Measurements from ENCODE around the gene FASN.

FASN gene

DNA sequence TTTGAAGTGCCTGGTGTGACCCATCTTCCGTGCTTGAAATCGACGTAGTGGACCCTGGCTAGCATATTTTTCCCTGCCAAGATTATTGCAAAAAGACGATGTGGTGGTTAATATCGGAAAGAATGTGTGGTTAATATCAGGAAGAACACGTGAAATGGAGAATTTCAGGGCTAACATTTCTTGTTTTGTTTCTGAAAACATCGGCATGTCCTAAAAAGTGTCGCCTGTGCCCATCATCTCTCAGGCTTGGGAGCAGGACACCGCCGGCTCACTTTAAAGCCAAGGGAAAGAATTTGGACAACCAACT lies 60.2 kb downstream of the FASN start:
- no peak for DNase-seq (ENCODE audit: insufficient read length)
- no peak for FAIRE-seq
- TF ChIP-seq POLR2AphosphoS5 (IDR thresholded peaks at IDR 0.05; ENCODE audit: low read depth, low read length) (no peak), POLR2A (IDR thresholded peaks at IDR 0.05; ENCODE audit: low read depth, low read length) (no peak), TAF1 (IDR thresholded peaks at IDR 0.05; ENCODE audit: borderline replicate concordance, low read depth, low read length) (no peak)

DNA sequence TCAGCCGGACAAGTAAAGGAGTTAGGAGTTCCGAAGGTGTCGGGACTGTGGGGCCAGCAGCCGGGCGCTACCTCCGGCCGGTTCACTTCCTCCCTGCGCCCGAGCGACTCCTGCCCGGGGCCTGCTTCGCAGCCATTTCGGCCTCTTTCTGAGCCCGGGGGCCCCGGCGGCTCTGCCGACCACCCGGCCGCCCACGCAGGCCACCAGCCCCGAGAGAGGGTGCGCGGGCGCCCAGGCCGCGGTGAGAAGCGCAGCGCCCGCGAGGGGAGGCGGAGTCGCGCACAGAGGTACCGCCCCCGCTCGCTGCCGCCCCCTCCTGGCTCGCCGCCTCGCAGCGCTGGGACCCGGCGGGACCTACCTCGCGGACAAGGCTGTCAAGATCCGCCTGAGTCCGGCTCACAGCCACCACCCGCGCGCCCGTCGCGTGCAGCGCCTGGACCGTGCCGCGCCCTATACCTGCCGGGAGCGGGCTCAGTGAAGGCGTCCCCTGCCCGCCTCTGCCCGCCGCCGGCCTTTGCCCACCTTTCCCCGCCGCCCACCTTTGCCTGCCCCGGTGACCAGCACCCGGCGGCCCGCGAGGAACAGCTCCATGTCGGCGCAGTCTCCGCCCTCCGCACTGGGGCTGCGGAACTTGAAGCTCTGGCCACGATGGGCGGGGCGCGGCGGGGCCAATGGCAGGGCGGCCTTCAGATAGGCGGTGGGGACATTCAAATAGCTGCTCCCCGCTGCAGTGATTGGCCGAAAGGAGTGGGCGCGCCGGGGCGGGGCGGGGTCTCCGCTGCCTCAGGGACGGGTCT lies 60.7 kb downstream of the FASN start, which contains the start of gene DCXR:
TSS of gene DCXR (minus strand) at position 606 of the 797 bp plus-strand sequence. CDS start at position 591, 15 bp downstream.
- peak; percentile 92; the same call in 1 of the 2 replicates for TF ChIP-seq POLR2A (IDR thresholded peaks at IDR 0.05; ENCODE audit: low read depth, low read length)
- peak; percentile 91 for TF ChIP-seq POLR2AphosphoS5 (IDR thresholded peaks at IDR 0.05; ENCODE audit: low read depth, low read length)
- TF ChIP-seq TAF1 (IDR thresholded peaks at IDR 0.05; ENCODE audit: borderline replicate concordance, low read depth, low read length), result no peak
- FAIRE-seq, result peak; percentile 99
- peak; percentile 98 for DNase-seq (ENCODE audit: insufficient read length)

DNA sequence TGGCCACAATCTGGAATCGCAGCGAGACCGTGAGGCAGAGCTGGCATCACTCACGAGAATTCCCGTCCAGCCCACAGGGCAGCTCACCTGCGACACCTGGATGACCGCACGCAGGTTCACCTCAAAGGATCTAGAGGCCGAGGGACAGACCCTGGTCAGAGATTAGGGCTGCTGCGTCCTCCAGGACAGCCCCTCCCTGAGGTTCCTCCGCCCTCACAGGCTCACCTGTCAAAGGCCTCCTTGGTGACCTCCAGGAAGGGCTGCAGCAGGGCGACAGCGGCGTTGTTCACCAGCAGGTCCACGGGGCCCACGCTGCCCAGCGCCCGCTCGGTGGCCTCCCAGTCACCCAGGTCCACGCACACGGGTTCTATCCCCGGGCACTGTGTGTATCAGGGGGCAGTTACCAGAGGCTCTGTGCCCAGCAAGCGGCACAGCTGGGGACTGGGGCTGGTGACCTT lies 61.4 kb downstream of the FASN start:
- FAIRE-seq (no peak), DNase-seq (ENCODE audit: insufficient read length) (no peak)
- TF ChIP-seq POLR2A (IDR thresholded peaks at IDR 0.05; ENCODE audit: low read depth, low read length) (no peak), POLR2AphosphoS5 (IDR thresholded peaks at IDR 0.05; ENCODE audit: low read depth, low read length) (no peak), TAF1 (IDR thresholded peaks at IDR 0.05; ENCODE audit: borderline replicate concordance, low read depth, low read length) (no peak)

DNA sequence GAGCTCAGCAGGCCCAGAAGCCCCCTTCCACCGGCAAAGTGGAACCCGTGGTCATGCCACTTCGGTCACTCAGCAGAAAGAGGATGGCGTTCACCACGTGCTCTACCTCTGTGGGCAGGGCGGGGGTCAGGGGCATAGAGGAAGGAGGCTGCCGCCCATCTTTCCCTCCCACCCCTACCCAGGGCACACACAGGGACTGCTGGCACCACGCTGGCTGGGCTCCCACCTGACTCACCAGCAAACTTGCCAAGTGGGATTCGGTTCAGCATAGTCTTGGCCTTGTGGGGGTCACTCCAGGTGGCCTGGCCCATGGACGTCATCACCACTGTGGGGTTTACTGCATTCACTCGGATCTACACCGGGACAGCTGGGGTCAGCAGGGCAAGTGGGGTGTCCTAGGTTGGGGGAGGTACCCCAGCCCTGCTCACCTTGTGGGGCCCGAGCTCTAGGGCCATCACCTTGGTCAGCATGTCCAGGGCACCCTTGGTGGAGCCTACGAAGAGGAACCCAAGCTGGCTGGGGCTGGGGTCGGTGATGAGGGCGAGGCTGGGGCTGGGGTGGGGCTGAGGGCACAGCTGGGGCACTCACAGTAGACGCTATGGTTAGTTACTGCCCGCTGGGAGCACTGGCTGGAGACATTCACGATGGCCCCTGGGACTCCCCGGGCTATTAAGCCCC lies 61.9 kb downstream of the FASN start:
- DNase-seq (ENCODE audit: insufficient read length) (no peak), FAIRE-seq (no peak)
- TF ChIP-seq TAF1 (IDR thresholded peaks at IDR 0.05; ENCODE audit: borderline replicate concordance, low read depth, low read length), result no peak
- TF ChIP-seq POLR2AphosphoS5 (IDR thresholded peaks at IDR 0.05; ENCODE audit: low read depth, low read length), result no peak
- TF ChIP-seq POLR2A (IDR thresholded peaks at IDR 0.05; ENCODE audit: low read depth, low read length), result peak; percentile 34; the same call in 1 of the 2 replicates

DNA sequence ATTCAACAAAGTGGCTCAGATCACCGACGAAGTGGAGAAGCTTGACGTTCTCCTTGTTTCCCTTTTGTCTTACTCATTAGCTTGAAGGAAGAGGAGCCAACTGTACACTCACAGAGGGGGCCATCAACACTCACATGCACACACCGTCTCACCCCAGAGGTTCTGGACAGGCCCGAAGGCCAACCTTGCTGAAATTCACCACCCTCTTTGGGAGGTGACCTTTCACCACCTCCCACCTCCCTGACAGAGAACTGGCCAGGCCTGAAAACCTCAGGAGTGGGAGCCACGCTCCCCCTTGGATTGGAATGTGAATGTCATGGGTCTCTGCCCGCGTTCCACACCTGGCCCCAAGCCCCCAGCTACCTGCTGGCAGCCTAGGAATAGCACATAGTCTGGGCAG lies 62.5 kb downstream of the FASN start:
- FAIRE-seq (no peak), DNase-seq (ENCODE audit: insufficient read length) (no peak)
- TF ChIP-seq POLR2A (IDR thresholded peaks at IDR 0.05; ENCODE audit: low read depth, low read length), result no peak
- no peak for TF ChIP-seq POLR2AphosphoS5 (IDR thresholded peaks at IDR 0.05; ENCODE audit: low read depth, low read length)
- no peak for TF ChIP-seq TAF1 (IDR thresholded peaks at IDR 0.05; ENCODE audit: borderline replicate concordance, low read depth, low read length)

DNA sequence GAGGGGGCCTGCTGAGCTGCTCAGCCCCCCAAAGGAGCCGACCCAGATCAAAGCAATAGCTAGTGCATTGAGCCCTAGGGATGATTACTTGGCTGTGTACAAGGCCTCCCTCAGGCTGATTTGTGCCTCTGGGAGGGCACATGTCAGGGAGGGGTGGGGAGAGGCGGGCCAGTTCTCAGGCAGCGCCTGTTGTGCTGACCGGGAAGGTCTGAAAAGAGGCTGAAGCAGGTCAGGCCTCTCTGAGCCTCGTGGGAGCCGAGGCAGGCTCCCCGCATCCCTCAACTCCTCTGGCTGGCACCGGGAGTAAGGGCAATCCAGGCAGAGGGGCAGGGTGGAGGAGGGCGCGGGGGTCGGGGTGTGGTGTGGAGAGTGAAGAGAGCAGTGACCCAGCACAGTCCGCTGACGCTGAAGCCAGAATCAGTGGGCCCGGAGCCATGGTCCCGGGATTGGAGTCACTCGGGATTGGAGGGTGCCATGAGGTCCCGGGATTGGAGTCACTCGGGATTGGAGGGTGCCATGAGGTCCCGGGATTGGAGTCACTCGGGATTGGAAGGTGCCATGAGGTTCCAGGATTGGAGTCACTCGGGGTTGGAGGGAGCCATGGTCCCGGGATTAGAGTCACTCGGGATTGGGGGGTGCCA lies 63.5 kb downstream of the FASN start:
- FAIRE-seq, result no peak
- no peak for DNase-seq (ENCODE audit: insufficient read length)
- no peak for TF ChIP-seq POLR2A (IDR thresholded peaks at IDR 0.05; ENCODE audit: low read depth, low read length)
- TF ChIP-seq TAF1 (IDR thresholded peaks at IDR 0.05; ENCODE audit: borderline replicate concordance, low read depth, low read length), result no peak
- TF ChIP-seq POLR2AphosphoS5 (IDR thresholded peaks at IDR 0.05; ENCODE audit: low read depth, low read length), result no peak

DNA sequence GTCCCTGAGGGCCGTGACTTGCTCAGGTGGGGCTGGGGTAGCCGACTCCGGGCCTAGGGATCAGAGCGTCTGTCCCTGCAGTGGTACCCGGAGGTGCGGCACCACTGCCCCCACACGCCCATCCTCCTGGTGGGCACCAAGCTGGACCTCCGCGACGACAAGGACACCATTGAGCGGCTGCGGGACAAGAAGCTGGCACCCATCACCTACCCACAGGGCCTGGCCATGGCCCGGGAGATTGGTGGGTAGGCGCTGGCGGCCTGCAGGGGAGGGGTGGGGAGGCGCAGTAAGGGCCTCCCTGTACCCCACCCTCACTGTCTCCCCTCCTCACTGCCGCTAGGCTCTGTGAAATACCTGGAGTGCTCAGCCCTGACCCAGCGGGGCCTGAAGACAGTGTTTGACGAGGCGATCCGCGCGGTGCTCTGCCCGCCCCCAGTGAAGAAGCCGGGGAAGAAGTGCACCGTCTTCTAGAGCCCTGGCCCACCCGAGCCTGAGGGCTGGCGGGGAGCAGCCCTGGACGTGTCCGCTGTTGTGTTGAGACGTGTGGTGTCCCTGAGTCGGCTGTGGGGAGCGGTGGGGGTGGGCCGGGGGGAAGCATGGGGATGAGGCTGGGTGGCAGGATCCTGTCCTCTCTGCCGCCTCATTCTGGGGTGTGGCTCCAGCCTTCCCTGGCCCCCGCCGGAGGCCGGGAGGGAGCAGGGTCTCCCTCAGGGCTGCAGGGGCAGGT lies 64.5 kb downstream of the FASN start:
- DNase-seq (ENCODE audit: insufficient read length) (no peak), FAIRE-seq (no peak)
- TF ChIP-seq POLR2AphosphoS5 (IDR thresholded peaks at IDR 0.05; ENCODE audit: low read depth, low read length), result no peak
- no peak for TF ChIP-seq POLR2A (IDR thresholded peaks at IDR 0.05; ENCODE audit: low read depth, low read length)
- TF ChIP-seq TAF1 (IDR thresholded peaks at IDR 0.05; ENCODE audit: borderline replicate concordance, low read depth, low read length), result no peak

DNA sequence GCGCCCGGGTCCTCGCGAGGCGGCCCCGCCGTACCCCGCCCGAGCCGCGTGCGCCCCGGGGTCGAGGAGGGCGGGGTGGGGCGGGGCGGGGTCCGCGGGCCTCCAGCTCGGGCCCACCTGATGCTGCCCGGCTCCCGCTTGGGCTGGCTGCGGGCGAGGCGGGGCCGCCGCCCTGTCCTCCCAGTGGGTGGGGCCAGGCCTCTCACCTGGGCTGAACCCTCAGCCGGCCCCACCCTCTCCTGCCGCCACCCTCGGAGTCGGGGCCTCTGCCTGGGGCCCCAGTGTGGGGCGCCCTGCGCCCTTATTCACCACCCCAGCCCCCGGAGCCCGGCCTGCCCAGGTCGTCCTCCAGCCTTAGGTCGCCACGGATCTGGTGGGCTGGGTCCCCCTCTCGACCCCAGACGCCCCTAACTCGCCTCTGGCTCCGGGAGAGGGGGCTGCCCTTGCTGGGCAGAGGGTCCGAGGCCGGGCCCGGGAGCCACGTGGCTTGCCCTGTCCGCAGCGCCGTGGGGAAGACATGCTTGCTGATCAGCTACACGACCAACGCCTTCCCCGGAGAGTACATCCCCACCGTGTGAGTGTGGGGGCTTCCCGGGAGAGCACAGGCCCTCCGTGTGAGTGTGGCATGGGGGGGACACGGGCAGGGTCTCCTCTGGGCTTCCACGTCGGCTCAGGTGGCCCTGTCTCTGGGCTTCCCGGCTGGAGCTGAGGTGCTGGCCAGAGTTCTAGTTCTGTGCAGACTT lies 66.0 kb downstream of the FASN start:
- DNase-seq (ENCODE audit: insufficient read length), result no peak

DNA sequence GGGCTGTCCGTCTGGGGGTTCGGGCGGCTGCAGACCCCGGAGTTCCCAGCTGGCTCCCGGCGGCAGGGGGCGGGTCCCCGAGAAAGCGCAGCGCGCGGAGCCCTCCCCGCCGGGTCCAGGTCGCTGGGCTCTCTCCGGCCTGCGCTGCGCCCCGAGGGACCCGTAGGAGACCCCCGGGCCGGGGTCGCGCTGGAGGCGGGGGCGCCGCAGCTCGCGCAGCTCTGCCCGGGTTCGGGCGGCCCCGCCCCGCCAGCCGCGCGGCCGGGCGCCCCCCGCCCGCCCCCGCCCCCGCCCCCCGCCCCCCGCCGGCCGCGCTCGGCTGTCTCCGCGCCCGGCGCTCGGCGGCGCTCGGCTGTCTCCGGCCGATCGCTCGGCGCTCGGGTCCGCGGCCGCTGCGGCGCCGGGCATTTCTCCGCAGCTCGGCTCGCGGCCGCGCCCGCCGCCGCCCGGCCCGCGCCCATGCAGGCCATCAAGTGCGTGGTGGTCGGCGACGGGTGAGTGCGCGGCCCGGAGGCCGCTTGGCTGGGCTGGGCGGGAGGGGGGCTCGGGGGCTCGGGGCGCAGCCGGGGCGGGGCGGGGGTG lies 66.6 kb downstream of the FASN start, which contains the start of gene RAC3:
TSS of gene RAC3 (plus strand) at position 376 of the 582 bp plus-strand sequence. CDS start at position 460, 84 bp downstream.
- FAIRE-seq (peak; percentile 38), DNase-seq (ENCODE audit: insufficient read length) (no peak)
- TF ChIP-seq POLR2AphosphoS5 (IDR thresholded peaks at IDR 0.05; ENCODE audit: low read depth, low read length), result no peak

More for the DNA sequence above, 66.0 kb downstream of the FASN start:
- FAIRE-seq, result no peak
- no peak for TF ChIP-seq POLR2AphosphoS5 (IDR thresholded peaks at IDR 0.05; ENCODE audit: low read depth, low read length)
- TF ChIP-seq POLR2A (IDR thresholded peaks at IDR 0.05; ENCODE audit: low read depth, low read length), result no peak
- TF ChIP-seq TAF1 (IDR thresholded peaks at IDR 0.05; ENCODE audit: borderline replicate concordance, low read depth, low read length), result no peak

Measured in GM12892 (cell line).